Smooth muscle cell (in vitro differentiated cells): Measurements from ENCODE around the gene PHYHIPL. TPM values are rescaled to one million over a fixed set of nuclear protein-coding genes. Genes with fewer than 3 reads are reported as not detected.
A peak's percentile ranks its signal among the peaks of the same experiment; 100 is the strongest.

Source experiments
- DNase-seq: peaks from one replicate; lab custom pipeline; 2025; ENCODE audit not compliant: unreplicated experiment; lab: John Stamatoyannopoulos, UW
- H2AFZ ChIP-seq: fragments of 200-600 bp; sonication (generic); 2 replicates; pipeline ENCODE4 v1.6.0; 2016; ENCODE audit warnings: antibody characterized with exemption, low read depth, mild to moderate bottlenecking
- H3F3A ChIP-seq: fragments of 200-600 bp; sonication (generic); 2 replicates; pipeline ENCODE4 v1.6.0; 2017; ENCODE audit warnings: antibody characterized with exemption, low read depth
- H3K27ac ChIP-seq: fragments of 200-600 bp; sonication (generic); 2 replicates; pipeline ENCODE4 v1.5.1; 2016; ENCODE audit warnings: low read depth, mild to moderate bottlenecking
- H3K27me3 ChIP-seq: fragments of 200-600 bp; sonication (generic); 2 replicates; pipeline ENCODE4 v1.6.1; 2016; ENCODE audit warnings: low read depth, mild to moderate bottlenecking
- H3K36me3 ChIP-seq: fragments of 200-600 bp; sonication (generic); 2 replicates; pipeline ENCODE4 v1.5.1; 2016; ENCODE audit warnings: low read depth
- H3K4me1 ChIP-seq: fragments of 200-600 bp; sonication (generic); 2 replicates; pipeline ENCODE4 v1.5.1; 2016; ENCODE audit warnings: low read depth
- H3K4me2 ChIP-seq: fragments of 200-600 bp; sonication (generic); 2 replicates; pipeline ENCODE4 v1.6.0; 2016; ENCODE audit warnings: mild to moderate bottlenecking
- H3K4me3 ChIP-seq: fragments of 200-600 bp; sonication (generic); 2 replicates; pipeline ENCODE4 v1.5.1; 2016; ENCODE audit warnings: mild to moderate bottlenecking
- H3K79me2 ChIP-seq: fragments of 200-600 bp; sonication (generic); 2 replicates; pipeline ENCODE4 v1.6.0; 2016; ENCODE audit warnings: low read depth, mild to moderate bottlenecking
- H3K9ac ChIP-seq: fragments of 200-600 bp; sonication (generic); 2 replicates; pipeline ENCODE4 v1.6.0; 2016; ENCODE audit warnings: low read depth
- H3K9me3 ChIP-seq: fragments of 200-600 bp; sonication (generic); replicated peaks from 2 replicates; pipeline ENCODE4 v1.5.1; 2016; ENCODE audit warnings: low read depth
- H4K20me1 ChIP-seq: fragments of 200-600 bp; sonication (generic); 2 replicates; pipeline ENCODE4 v1.6.0; 2016; ENCODE audit warnings: low read depth
- WGBS: methylation state at CpG from one replicate; pipeline ENCODE4 v1.1.7; 2016; ENCODE audit warnings: low lambda C conversion rate; 5-methylcytosine and 5-hydroxymethylcytosine counted together
- polyA plus RNA-seq: library from polyadenylated mRNA; unstranded; fragments of >200 nt; fragmentation: Nextera tagmentation; extraction: Ambion mirVana; gene quantifications from 2 replicates; pipeline ENCODE4 v1.2.1, GENCODE V29; 2016
- total RNA-seq: library from RNA; depleted of rRNA; stranded (reverse); fragments of >200 nt; gene quantifications from 2 replicates; pipeline ENCODE4 v1.2.3, GENCODE V29; 2014
- TF ChIP-seq, protein P1 (sequence below): fragments of 200-600 bp; sonication (generic); IDR thresholded peaks from 2 replicates; pipeline ENCODE4 v1.5.1; 2017; ENCODE audit warnings: borderline replicate concordance, mild to moderate bottlenecking, antibody characterized with exemption; ENCODE audit not compliant: insufficient read depth, poor library complexity, severe bottlenecking

Gene PHYHIPL
- total and polyA plus RNA-seq, 2 experiments from 2014 or later: 0.31 to 0.63 TPM

DNA sequence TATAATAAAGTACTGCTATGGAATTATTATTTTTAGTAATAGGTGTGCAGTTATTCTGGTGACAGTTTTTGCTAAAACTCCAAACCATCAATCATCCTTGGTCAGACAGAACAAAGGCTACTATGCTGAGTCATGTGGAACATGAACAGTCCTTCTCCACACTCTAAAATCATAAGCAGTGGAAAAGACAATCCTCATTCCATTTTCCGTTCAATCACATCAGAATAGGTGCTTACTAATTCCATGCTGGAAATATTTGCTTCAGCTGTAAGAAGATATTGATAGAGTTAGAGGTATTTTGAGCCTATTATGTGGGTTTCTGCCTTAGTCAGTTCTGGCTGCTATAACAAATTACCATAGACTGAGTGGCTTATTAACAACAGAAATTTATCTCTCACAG is 103.0 kb downstream of the PHYHIPL start:
- H3K9me3 ChIP-seq: no peaks in the 10 kb centered on the region
- H3K36me3 ChIP-seq: no peaks in the 10 kb centered on the region
- peaks cover 18% of the 10 kb centered on the region for H3K27me3 ChIP-seq
- WGBS: 89% methylated on average over 1 of the region's 1 CpG
- H3K79me2 ChIP-seq: no peaks in the 10 kb centered on the region
- no peak overlapping the region for H3K4me3 ChIP-seq
- H2AFZ ChIP-seq: no peak overlapping the region
- no peak overlapping the region for H3K4me2 ChIP-seq
- no peak overlapping the region for H3K27ac ChIP-seq
- TF ChIP-seq, protein P1, sequence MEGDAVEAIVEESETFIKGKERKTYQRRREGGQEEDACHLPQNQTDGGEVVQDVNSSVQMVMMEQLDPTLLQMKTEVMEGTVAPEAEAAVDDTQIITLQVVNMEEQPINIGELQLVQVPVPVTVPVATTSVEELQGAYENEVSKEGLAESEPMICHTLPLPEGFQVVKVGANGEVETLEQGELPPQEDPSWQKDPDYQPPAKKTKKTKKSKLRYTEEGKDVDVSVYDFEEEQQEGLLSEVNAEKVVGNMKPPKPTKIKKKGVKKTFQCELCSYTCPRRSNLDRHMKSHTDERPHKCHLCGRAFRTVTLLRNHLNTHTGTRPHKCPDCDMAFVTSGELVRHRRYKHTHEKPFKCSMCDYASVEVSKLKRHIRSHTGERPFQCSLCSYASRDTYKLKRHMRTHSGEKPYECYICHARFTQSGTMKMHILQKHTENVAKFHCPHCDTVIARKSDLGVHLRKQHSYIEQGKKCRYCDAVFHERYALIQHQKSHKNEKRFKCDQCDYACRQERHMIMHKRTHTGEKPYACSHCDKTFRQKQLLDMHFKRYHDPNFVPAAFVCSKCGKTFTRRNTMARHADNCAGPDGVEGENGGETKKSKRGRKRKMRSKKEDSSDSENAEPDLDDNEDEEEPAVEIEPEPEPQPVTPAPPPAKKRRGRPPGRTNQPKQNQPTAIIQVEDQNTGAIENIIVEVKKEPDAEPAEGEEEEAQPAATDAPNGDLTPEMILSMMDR: no peak
- H3F3A ChIP-seq: no peaks in the 10 kb centered on the region
- H3K4me1 ChIP-seq: no peaks in the 10 kb centered on the region
- H3K9ac ChIP-seq: no peak overlapping the region
- DNase-seq: no peak
- H4K20me1 ChIP-seq: no peaks in the 10 kb centered on the region

DNA sequence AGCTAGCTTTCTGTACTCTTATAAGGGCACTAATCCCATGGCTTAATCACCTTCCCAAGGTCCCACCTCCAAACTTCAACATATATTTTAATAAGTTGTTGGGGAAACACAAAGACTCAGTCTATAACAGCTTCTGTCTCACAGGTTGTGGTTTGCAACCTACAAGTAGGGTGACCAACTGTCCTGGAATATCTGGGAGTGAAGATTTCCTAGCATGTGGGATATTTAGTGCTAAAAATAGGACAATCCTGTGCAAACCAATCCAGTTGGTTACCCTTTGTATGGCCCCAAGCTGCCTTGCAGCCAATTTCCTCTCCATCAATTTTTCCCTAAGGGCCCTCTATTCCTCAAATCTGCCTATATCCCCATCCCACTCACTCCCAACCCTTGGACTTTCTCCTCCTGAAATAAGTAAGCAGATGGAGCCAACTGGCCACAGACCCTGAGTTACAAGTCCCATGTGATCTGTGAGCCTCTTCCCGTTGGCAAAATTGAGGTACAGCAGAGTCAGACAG is 103.6 kb downstream of the PHYHIPL start:
- H2AFZ ChIP-seq: no peak overlapping the region
- no peaks in the 10 kb centered on the region for H4K20me1 ChIP-seq
- TF ChIP-seq, protein P1: no peak
- H3K27ac ChIP-seq: no peak overlapping the region
- no peak overlapping the region for H3K9ac ChIP-seq
- H3K79me2 ChIP-seq: no peaks in the 10 kb centered on the region
- no peak overlapping the region for H3K4me3 ChIP-seq
- 92% methylated on average over 1 of the region's 1 CpG for WGBS
- no peaks in the 10 kb centered on the region for H3K4me1 ChIP-seq
- no peaks in the 10 kb centered on the region for H3K9me3 ChIP-seq
- H3K27me3 ChIP-seq: peaks cover 18% of the 10 kb centered on the region
- H3K36me3 ChIP-seq: no peaks in the 10 kb centered on the region
- H3K4me2 ChIP-seq: no peak overlapping the region
- H3F3A ChIP-seq: no peaks in the 10 kb centered on the region
- no peak for DNase-seq

DNA sequence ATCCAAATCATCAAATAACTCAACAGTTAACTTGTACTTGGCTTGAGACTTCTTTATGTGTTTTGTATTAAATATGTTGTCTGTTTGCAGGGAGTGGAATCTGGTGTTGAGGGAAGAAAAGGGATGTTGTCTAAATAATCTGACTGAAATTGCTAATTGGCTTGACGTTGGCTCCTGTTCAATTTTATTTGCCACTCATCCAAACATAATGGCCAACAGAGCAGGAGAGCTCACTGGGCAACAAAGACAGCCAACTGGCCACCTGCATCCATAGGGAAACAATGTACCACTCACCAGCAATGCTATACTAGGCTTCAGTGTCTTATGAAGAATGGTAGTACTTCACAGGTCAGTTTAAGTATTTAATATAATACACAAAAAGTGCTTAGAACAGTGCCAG is 105.4 kb downstream of the PHYHIPL start:
- no peaks in the 10 kb centered on the region for H3K4me1 ChIP-seq
- H3K36me3 ChIP-seq: no peaks in the 10 kb centered on the region
- H3F3A ChIP-seq: no peaks in the 10 kb centered on the region
- H3K27me3 ChIP-seq: peaks cover 12% of the 10 kb centered on the region
- no peaks in the 10 kb centered on the region for H3K9me3 ChIP-seq
- H4K20me1 ChIP-seq: no peaks in the 10 kb centered on the region
- H3K4me2 ChIP-seq: no peak overlapping the region
- TF ChIP-seq, protein P1: no peak
- no peaks in the 10 kb centered on the region for H3K79me2 ChIP-seq
- H3K4me3 ChIP-seq: no peak overlapping the region
- H2AFZ ChIP-seq: no peak overlapping the region
- no peak for DNase-seq
- no peak overlapping the region for H3K27ac ChIP-seq
- WGBS: 73% methylated on average over 1 of the region's 1 CpG
- H3K9ac ChIP-seq: no peak overlapping the region

DNA sequence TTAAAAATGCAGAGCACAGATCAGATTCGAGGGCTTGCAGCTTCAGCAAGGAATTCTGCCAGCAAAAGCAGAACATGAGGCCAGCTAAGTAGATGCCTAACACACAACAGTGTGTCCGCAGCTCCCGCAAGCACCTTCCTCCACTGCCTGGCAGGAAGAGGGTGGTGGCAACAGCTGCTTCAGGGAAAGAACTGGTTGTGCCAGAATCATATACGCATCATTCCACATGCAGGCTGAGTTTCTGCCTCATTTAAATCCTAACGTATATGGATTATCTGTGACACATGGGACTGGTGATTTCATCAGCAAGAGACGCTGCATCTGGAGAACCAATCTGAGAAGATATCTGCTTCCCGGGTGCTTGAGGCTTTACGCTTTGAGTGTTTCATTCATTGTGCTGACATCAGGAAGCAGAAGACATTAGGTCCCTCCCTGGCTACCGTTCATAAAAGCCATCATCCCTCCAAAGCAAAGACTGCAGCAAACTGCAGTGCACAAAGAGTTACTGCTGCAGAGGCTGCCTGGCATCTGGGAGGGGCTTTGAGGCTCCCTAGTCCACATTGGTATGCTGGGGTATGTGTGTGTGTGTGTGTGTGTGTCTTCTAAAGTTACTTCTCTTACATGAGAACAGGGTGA is 107.1 kb downstream of the PHYHIPL start:
- H4K20me1 ChIP-seq: no peaks in the 10 kb centered on the region
- H3K36me3 ChIP-seq: no peaks in the 10 kb centered on the region
- no peaks in the 10 kb centered on the region for H3K4me1 ChIP-seq
- no peak for DNase-seq
- TF ChIP-seq, protein P1: no peak
- H3K27ac ChIP-seq: no peak overlapping the region
- no peaks in the 10 kb centered on the region for H3F3A ChIP-seq
- no peak overlapping the region for H3K9ac ChIP-seq
- H3K79me2 ChIP-seq: no peaks in the 10 kb centered on the region
- no peak overlapping the region for H3K4me3 ChIP-seq
- peaks cover 12% of the 10 kb centered on the region for H3K27me3 ChIP-seq
- H3K4me2 ChIP-seq: peak overlapping the region; percentile 31
- 59% methylated on average over 9 of the region's 9 CpGs for WGBS
- H3K9me3 ChIP-seq: no peaks in the 10 kb centered on the region
- no peak overlapping the region for H2AFZ ChIP-seq
